ENCODE results near the gene KANK3.
"Not testable (repeated sequence)": the region's sequence is repeated elsewhere in the genome, so short reads cannot be mapped to it uniquely, and the experiment has no call there.

The KANK3 gene

GRCh38 chr19:8357007-8357521 is 14.0 kb upstream of the KANK3 start:
- Histone ChIP-seq H4K5ac (ENCODE audit: low read length) (no peak overlapping the region), H3K56ac (ENCODE audit: low read length) (no peak overlapping the region), H3K36me3 (ENCODE audit: control insufficient read depth, insufficient read depth, low read length) (no peaks in the 10 kb centered on the region), H3K4me1 (ENCODE audit: control insufficient read depth, low read depth, low read length) (no peaks in the 10 kb centered on the region), H3K4me2 (ENCODE audit: low read length) (no peak overlapping the region), H2BK5ac (ENCODE audit: low read length) (no peak overlapping the region), H3K23ac (ENCODE audit: low read length) (no peak overlapping the region), H3K79me2 (ENCODE audit: control insufficient read depth, insufficient read depth, low read length) (no peaks in the 10 kb centered on the region), H2AK5ac (ENCODE audit: low read length) (no peak overlapping the region), H3K79me1 (ENCODE audit: low read length) (no peaks in the 10 kb centered on the region), H3K4ac (ENCODE audit: low read depth, low read length) (no peak overlapping the region), H3K4me3 (ENCODE audit: low read length) (no peak overlapping the region), H4K8ac (ENCODE audit: low read depth, low read length) (no peak overlapping the region), H3K9ac (ENCODE audit: low read length) (no peak overlapping the region), H2BK15ac (replicated peaks; ENCODE audit: low read depth) (no peak overlapping the region), H3K27me3 (ENCODE audit: insufficient read depth, low read length, poor library complexity) (no peaks in the 10 kb centered on the region), H3K18ac (ENCODE audit: low read length) (no peak overlapping the region), H3K27ac (ENCODE audit: low read depth, low read length) (no peak overlapping the region), H2BK120ac (ENCODE audit: low read depth, low read length) (no peak overlapping the region)
- no CpG with 5 or more reads among the region's 4 CpGs for WGBS (ENCODE audit: extremely low coverage, insufficient coverage, low lambda C conversion rate)
- no peak for DNase-seq

GRCh38 chr19:8355631-8356402 is 12.8 kb upstream of the KANK3 start:
- Histone ChIP-seq H2BK15ac (replicated peaks; ENCODE audit: low read depth) (no peak overlapping the region), H3K4me1 (ENCODE audit: control insufficient read depth, low read depth, low read length) (no peaks in the 10 kb centered on the region), H3K27me3 (ENCODE audit: insufficient read depth, low read length, poor library complexity) (no peaks in the 10 kb centered on the region), H3K79me1 (ENCODE audit: low read length) (no peaks in the 10 kb centered on the region), H3K79me2 (ENCODE audit: control insufficient read depth, insufficient read depth, low read length) (no peaks in the 10 kb centered on the region), H2BK5ac (ENCODE audit: low read length) (no peak overlapping the region), H3K36me3 (ENCODE audit: control insufficient read depth, insufficient read depth, low read length) (no peaks in the 10 kb centered on the region), H3K27ac (ENCODE audit: low read depth, low read length) (no peak overlapping the region), H3K4me3 (ENCODE audit: low read length) (no peak overlapping the region), H3K18ac (ENCODE audit: low read length) (no peak overlapping the region), H3K9ac (ENCODE audit: low read length) (no peak overlapping the region), H3K23ac (ENCODE audit: low read length) (no peak overlapping the region), H4K5ac (ENCODE audit: low read length) (no peak overlapping the region), H2AK5ac (ENCODE audit: low read length) (no peak overlapping the region), H3K56ac (ENCODE audit: low read length) (no peak overlapping the region), H2BK120ac (ENCODE audit: low read depth, low read length) (no peak overlapping the region), H3K4me2 (ENCODE audit: low read length) (no peak overlapping the region), H3K4ac (ENCODE audit: low read depth, low read length) (no peak overlapping the region), H4K8ac (ENCODE audit: low read depth, low read length) (no peak overlapping the region)
- no peak for DNase-seq
- WGBS (ENCODE audit: extremely low coverage, insufficient coverage, low lambda C conversion rate), result no CpG with 5 or more reads among the region's 6 CpGs

GRCh38 chr19:8352845-8353244 is 9.8 kb upstream of the KANK3 start:
- H3K4me3 ChIP-seq (ENCODE audit: low read length); H3K27me3 ChIP-seq (ENCODE audit: insufficient read depth, low read length, poor library complexity); H3K27ac ChIP-seq (ENCODE audit: low read depth, low read length); H3K18ac ChIP-seq (ENCODE audit: low read length); H3K79me1 ChIP-seq (ENCODE audit: low read length); H2BK120ac ChIP-seq (ENCODE audit: low read depth, low read length); H4K8ac ChIP-seq (ENCODE audit: low read depth, low read length); H4K5ac ChIP-seq (ENCODE audit: low read length); H3K23ac ChIP-seq (ENCODE audit: low read length); H3K4me1 ChIP-seq (ENCODE audit: control insufficient read depth, low read depth, low read length); H3K4ac ChIP-seq (ENCODE audit: low read depth, low read length); H3K9ac ChIP-seq (ENCODE audit: low read length); H3K36me3 ChIP-seq (ENCODE audit: control insufficient read depth, insufficient read depth, low read length); H3K56ac ChIP-seq (ENCODE audit: low read length); H2BK15ac ChIP-seq (replicated peaks; ENCODE audit: low read depth); H3K4me2 ChIP-seq (ENCODE audit: low read length); H3K79me2 ChIP-seq (ENCODE audit: control insufficient read depth, insufficient read depth, low read length); H2BK5ac ChIP-seq (ENCODE audit: low read length); H2AK5ac ChIP-seq (ENCODE audit: low read length): not testable (repeated sequence)
- no CpG with 5 or more reads among the region's 5 CpGs for WGBS (ENCODE audit: extremely low coverage, insufficient coverage, low lambda C conversion rate)
- peak; percentile 70 for DNase-seq

GRCh38 chr19:8352134-8352827 is 9.2 kb upstream of the KANK3 start:
- Histone ChIP-seq H3K4ac (ENCODE audit: low read depth, low read length) (no peak overlapping the region), H3K9ac (ENCODE audit: low read length) (no peak overlapping the region), H3K79me2 (ENCODE audit: control insufficient read depth, insufficient read depth, low read length) (no peaks in the 10 kb centered on the region), H3K27me3 (ENCODE audit: insufficient read depth, low read length, poor library complexity) (no peaks in the 10 kb centered on the region), H2BK120ac (ENCODE audit: low read depth, low read length) (no peak overlapping the region), H3K4me3 (ENCODE audit: low read length) (no peak overlapping the region), H2BK5ac (ENCODE audit: low read length) (no peak overlapping the region), H3K23ac (ENCODE audit: low read length) (no peak overlapping the region), H3K18ac (ENCODE audit: low read length) (no peak overlapping the region), H3K79me1 (ENCODE audit: low read length) (no peaks in the 10 kb centered on the region), H3K4me2 (ENCODE audit: low read length) (no peak overlapping the region), H4K8ac (ENCODE audit: low read depth, low read length) (no peak overlapping the region), H3K4me1 (ENCODE audit: control insufficient read depth, low read depth, low read length) (no peaks in the 10 kb centered on the region), H2AK5ac (ENCODE audit: low read length) (no peak overlapping the region), H3K36me3 (ENCODE audit: control insufficient read depth, insufficient read depth, low read length) (no peaks in the 10 kb centered on the region), H4K5ac (ENCODE audit: low read length) (no peak overlapping the region), H3K56ac (ENCODE audit: low read length) (peak overlapping the region; percentile 25), H2BK15ac (replicated peaks; ENCODE audit: low read depth) (no peak overlapping the region), H3K27ac (ENCODE audit: low read depth, low read length) (no peak overlapping the region)
- DNase-seq, result peak; percentile 45
- 60% methylated on average over 1 of the region's 10 CpGs for WGBS (ENCODE audit: extremely low coverage, insufficient coverage, low lambda C conversion rate)

GRCh38 chr19:8349629-8350372 is 6.7 kb upstream of the KANK3 start:
- not testable (repeated sequence) for H2BK5ac ChIP-seq (ENCODE audit: low read length); H3K56ac ChIP-seq (ENCODE audit: low read length); H3K27ac ChIP-seq (ENCODE audit: low read depth, low read length); DNase-seq; H3K79me2 ChIP-seq (ENCODE audit: control insufficient read depth, insufficient read depth, low read length); H3K4ac ChIP-seq (ENCODE audit: low read depth, low read length); H4K5ac ChIP-seq (ENCODE audit: low read length); H3K9ac ChIP-seq (ENCODE audit: low read length); H3K4me3 ChIP-seq (ENCODE audit: low read length); H4K8ac ChIP-seq (ENCODE audit: low read depth, low read length); H3K4me2 ChIP-seq (ENCODE audit: low read length); H2AK5ac ChIP-seq (ENCODE audit: low read length); H2BK120ac ChIP-seq (ENCODE audit: low read depth, low read length); H2BK15ac ChIP-seq (replicated peaks; ENCODE audit: low read depth); H3K23ac ChIP-seq (ENCODE audit: low read length); H3K79me1 ChIP-seq (ENCODE audit: low read length); H3K36me3 ChIP-seq (ENCODE audit: control insufficient read depth, insufficient read depth, low read length); H3K4me1 ChIP-seq (ENCODE audit: control insufficient read depth, low read depth, low read length); H3K27me3 ChIP-seq (ENCODE audit: insufficient read depth, low read length, poor library complexity); H3K18ac ChIP-seq (ENCODE audit: low read length)
- WGBS (ENCODE audit: extremely low coverage, insufficient coverage, low lambda C conversion rate), result no CpG with 5 or more reads among the region's 8 CpGs

All from mesendoderm (in vitro differentiated cells).